Superior temporal gyrus (tissue), 1 donor: ENCODE results near the gene CAPZA2.
"Not testable (repeated sequence)": the region's sequence is repeated elsewhere in the genome, so short reads cannot be mapped to it uniquely, and the experiment has no call there.

Experiments
- DNase-seq: peaks from one replicate; pipeline ENCODE4 v3.0.0-alpha.2; 2016; ENCODE audit errors: extremely low spot score

The CAPZA2 gene

DNA sequence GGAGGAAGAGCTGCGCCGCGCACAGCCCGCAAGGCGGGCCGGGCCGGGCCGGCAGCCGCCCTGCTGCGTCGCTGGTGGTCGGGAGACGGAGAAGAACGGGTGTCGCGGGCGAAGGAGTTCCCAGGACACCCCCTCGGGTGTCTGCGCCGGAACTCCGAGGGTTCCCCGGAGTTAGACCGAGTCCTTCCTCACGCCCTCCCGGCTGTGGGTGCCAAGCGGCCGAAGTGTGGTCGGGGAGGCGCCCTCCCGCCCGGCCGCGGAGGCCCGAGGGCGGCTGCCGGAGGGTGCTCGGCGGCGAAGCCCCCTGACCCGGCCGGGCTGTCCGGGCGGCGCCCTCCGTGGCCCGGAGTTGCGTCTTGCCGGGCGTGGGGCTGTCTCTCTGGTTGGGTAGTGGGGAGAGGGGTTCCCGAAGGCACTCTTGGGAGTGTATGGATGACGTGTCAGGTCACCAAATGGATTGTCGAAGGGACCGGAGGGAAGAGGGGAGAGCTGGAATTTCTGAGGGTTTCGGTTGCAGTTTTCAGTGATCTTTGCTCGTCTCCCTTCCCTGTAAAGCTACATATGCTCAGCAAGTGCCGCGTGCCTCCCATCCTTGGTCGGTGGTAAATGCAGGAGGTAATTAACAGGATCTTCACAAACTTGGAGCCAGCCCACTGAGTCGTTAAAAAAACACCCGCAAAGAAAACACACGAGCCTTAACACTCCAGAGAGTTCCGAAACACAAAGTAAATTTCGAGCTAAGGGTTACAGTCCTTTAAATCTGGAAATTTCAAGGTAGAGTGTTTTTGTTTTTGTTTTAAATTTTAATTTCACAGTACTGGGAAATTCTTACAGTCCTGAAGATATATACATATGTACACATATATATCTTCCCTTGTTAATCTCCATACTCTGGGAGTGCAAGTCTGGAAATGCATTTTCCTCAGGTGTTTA, 91.8 kb downstream of the CAPZA2 start:
- DNase-seq = peak; percentile 62

DNA sequence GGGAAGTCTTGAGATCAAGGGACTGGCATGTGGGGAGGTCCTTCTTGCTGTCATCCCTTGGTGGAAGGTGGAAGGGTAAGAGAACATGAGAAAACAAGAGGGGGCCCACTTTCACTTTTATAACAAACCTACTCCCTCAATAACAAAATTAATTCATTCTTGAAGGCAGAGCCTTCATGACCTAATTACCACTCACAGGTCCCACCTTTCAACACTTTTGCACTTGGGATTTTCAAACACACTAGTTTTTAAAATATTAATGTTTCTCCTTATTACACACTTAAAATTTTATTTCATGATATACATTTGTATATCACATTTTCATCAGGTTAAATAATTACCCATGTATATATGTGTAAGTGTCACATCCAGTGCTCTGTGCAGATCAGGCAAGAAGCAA, 93.0 kb downstream of the CAPZA2 start:
- DNase-seq = no peak

DNA sequence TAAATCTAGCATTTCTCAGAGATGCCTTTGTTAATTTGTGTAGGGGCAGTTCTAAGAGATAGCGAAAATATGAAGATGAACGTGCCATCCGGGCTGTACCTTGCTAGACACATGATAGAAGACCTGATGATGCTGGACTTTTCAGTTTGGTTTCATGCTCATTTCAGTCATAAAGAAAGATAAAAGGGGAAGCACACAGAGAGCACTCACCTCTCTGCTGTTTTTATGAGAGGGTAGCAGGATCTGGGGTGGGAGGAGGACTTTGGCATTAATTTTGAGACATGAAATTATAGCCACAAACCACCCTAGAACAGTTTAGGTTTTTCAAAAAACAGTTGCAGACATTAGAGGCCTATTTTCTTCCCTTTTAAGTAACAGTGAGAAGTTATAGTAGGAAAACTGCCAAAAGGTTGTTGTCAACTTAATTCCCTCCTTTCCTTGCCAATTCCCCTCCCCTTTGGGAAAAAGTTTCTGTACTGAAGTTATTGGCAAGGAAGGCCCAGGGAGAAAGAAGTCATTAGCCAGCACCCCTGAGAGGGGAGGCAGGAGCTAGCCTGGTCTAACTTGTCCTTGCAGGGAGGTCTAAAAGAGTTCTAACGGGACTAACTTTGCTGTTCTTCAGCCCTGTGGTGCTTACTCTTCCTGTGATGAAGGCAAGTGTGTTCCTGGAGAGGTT, 93.6 kb downstream of the CAPZA2 start:
- DNase-seq = no peak

DNA sequence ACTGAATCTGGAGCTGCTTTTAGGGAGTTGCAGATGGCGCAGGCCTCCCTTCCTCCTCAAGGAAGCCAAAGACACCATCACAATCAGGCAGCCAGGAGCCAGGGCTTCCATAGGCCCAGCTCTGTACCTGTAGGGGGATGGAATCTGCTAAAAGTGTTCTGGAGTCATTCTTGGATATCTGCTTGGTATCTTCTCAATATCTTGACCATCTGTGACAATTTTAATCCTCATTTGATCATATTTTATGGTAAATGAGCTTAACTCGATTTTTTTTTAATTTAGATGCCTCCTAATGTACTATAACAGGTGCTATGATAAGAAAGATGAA, 94.1 kb downstream of the CAPZA2 start:
- DNase-seq = no peak

DNA sequence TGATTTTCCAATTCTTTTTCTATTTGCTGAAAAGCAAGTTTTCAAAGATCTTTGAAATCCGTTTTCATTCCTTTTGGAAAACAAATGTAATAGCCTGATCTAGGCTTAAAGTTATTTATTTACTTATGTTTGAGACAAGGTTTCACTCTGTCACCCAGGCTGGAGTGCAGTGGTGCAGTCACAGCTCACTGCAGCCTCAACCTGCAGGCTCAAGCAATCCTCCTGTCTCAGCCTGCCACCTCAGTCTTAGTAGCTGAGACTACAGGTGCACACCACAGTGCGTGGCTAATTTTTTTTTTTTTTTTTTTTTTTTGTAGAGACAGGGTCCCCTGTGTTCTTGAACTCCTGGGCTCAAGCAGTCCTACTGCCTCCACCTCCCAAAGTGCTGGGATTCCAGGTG, 95.5 kb downstream of the CAPZA2 start:
- no peak for DNase-seq

DNA sequence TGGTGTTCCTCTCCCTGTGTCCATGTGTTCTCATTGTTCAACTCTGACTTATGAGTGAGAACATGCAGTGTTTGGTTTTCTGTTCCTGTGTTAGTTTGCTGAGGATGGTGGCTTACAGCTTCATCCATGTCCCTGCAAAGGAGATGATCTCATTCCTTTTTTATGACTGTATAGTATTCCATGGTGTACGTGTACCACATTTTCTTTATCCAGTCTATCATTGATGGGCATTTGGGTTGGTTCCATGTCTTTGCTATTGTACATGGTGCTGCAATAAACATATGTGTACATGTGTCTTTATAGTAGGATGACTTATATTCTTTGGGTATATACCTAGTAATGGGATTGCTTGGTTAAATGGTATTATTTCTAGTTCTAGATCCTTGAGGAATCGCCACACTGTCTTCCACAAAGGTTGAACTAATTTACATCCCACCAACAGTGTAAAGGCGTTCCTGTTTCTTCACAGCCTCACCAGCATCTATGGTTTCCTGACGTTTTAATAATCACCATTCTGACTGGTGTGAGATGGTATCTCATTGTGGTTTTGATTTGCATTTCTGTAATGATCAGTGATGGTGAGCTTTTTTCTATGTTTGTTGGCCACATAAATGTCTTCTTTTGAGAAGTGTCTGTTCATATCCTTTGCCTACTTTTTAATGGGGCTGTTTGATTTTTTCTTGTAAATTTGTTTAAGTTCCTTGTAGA, 99.7 kb downstream of the CAPZA2 start:
- DNase-seq = not testable (repeated sequence)

DNA sequence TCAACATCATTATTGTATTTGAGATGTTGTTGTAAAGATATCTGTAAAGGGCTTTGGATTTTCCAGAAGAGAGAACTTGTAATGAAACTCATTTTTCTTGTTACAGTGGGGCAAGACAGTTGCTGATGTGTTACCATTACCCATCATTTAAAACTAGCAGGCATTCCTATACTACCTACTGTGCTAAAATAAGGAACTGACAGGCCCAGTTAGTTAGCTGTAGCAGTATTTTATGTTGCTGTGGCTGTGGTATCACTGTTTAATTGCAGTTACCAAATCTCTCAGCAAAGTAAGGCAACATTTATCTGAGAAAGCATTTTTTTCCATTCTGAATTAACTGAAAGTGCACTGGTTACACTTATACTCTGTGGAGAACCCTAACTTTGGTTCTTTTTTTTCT, 100.8 kb downstream of the CAPZA2 start:
- no peak for DNase-seq

DNA sequence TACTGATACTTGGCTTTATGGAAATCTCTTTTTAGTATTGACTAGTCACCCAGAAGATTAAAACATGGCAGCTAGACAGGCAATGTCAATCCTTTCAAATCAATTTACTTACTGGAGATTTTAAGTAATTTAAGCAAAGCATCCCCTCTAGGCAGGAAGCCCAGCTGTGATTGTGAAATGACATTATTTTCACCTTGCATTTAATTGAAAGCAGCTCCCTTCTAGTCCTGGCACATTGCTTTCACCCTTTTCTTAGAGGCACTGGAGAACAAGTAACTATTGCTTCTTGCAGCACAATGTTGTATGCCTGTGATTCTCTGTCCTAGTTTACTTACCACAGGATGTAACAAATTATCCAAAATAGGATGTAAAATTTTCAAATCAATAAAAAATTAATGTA, 104.2 kb downstream of the CAPZA2 start:
- no peak for DNase-seq

DNA sequence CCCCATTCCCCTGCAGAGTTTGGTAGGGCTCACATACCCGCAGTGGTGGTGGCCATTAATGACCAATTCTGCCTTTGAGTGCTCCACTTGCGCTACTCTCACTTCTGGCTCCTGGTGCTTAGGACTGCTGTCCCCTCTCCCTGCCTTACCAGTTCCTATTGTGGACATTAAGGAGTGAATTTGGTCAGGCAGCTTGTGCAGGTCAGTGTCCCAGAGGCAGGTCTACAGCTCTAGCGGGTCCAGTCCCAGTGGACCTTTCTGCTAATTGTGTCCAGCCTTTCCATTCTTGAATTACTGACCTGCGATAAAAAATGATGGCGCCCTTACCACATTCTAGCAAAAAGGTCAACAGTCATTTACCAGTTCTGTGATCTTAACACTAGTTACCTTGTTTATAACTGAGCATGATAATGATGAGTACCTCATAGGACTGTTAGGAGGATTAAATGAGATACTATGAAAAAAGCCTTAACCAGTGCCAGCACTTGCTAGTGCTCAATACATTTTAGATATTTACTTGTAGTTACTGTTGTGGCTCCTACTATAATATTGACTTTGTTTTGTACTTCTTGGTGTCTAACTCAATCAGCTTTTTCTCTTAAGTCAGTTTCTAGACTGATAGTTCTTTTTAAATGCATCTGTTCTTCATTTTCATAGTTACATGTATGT, 105.0 kb downstream of the CAPZA2 start:
- DNase-seq = no peak

DNA sequence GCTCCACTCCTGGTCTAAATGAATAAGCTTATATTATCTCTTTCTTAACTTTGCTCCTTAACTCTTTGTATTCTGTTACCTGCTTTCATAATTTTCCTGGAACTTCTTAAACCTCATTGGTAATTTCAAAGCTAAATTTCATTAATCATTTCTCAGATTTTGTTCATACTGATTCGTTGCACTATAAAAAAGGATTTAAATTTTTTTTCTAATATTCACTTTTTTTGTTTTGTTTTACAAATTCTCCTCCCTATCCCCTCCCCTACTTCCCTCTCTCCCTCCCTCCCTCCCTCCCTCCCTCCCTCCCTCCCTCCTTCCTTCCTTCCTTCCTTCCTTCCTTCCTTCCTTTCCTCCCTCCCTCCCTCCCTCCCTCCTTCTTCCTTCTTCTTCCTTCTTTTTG, 105.6 kb downstream of the CAPZA2 start:
- no peak for DNase-seq

DNA sequence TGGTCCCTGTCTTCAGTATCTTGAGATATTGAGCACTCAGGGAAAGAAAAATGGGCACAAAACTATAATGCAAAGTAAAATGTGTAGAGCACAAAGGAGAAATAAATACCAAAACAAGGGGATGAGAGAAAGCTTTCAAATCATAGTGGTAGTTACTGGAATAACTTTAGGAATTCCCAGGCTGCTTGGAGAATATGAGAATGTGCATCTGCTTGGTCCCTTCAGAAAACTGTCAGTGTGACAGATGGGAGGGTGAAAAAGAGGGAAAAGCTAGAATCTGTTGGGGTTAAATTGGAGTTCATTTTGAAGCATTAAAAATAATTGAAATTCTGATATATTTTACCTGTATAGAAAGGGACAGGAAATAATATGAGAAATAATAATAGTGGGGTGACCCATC, 106.2 kb downstream of the CAPZA2 start:
- no peak for DNase-seq

DNA sequence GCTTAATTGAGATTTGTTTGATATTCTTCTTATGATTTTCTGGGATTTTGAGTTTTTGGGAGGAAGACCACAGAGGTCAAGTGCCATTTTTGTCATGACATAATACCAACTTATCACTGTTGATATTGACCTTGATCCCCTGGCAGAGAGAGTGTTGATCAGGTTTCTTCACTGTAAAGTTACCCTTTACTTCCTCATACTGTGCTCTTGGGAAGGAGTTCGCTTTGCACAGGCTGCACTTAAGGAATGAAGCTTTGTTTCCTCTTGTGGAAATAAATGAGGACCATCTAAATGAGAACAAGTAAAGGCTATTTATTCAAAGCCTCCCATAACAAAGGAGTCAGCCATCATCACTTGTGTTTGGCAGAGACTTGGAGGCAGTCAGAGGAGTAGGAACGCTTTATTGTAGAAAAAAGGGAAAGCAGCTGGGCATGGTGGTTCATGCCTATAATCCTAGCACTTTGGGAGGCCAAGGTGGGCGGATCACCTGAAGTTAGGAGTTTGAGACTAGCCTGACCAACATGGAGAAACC, 107.0 kb downstream of the CAPZA2 start:
- DNase-seq = no peak

DNA sequence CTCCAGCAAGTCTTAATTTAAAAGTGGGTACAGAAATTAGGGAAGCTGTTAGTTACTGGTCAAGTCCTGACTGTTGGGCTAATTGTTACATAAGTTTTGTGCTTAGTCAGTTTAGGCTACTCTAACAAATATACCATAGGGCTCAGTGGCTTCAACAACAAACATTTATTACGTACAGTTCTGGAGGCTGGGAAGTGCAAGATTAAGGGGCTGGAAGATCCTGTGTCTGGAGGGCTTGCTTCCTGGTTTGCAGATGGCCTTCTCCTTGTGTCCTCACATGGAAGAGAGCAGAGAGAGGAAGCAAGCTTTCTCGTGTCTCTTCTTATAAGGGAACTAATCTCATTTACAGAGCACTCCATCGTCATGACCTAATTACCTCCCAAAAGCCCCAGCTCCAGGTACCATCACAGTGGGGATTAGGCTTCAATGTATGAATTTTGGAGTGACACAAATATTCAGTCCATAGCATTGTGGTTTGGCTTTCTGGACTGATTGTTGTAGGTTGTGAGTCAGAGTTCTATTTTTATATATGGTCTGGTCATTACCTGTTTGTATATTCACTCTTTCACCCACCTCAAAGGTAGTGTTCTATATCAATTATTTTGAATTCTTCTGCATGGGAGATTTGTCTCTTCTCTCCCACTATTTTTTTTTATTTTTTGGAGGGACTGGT, 108.0 kb downstream of the CAPZA2 start:
- no peak for DNase-seq

DNA sequence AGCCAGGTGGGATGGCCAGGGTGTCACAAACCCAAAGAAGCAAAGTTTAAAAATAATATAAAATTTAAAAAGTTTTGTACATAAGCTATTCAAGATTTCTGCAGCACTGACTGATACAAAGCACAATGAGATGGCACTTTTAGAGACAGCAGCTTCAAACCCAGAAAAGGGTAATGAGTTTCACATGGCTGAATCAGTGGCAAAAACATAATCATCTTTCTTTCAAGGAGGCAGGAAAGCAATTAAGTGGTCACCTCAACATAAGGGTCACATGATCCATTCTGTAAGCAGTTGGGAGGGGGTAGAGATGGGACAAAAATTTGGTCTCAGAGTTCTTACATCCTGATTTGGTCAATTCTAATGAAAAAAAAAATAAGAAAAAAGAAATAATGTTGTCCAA, 108.8 kb downstream of the CAPZA2 start:
- not testable (repeated sequence) for DNase-seq
